Measurements from ENCODE around the gene ADGRG7. TPM values are rescaled to one million over a fixed set of nuclear protein-coding genes. Genes with fewer than 3 reads are reported as not detected.
A peak's percentile ranks its signal among the peaks of the same experiment; 100 is the strongest.

The ADGRG7 gene
- polyA plus RNA-seq, 1 donor (not counting 4 experiments of a cell fraction or from before 2014, with no cell fraction given): 0.03 TPM

GRCh38 chr3:100703865-100704264, 94.5 kb downstream of the ADGRG7 start:
- Histone ChIP-seq H2AFZ (ENCODE audit: control insufficient read depth, low read length) (no peak overlapping the region), H3K4me1 (ENCODE audit: control insufficient read depth, extremely low read depth, insufficient read depth, low read length) (peaks cover 34% of the 10 kb centered on the region), H3K9ac (ENCODE audit: control insufficient read depth, extremely low read depth, insufficient read depth, low read length) (no peak overlapping the region), H3K9me3 (ENCODE audit: control insufficient read depth, low read depth, low read length) (no peaks in the 10 kb centered on the region), H3K36me3 (ENCODE audit: control insufficient read depth in 2 of 2, extremely low read depth in 1 of 2, insufficient read depth in 2 of 2, low read length in 2 of 2) (no peaks in the 10 kb centered on the region), H3K27ac (ENCODE audit: control insufficient read depth, insufficient read depth, low read length) (no peak overlapping the region), H3K9me1 (ENCODE audit: control insufficient read depth, extremely low read depth, insufficient read depth, low read length) (no peaks in the 10 kb centered on the region), H3K4me3 (ENCODE audit: control insufficient read depth in 2 of 3, extremely low read depth in 1 of 3, insufficient read depth in 2 of 3, low read depth in 1 of 3, low read length in 3 of 3) (no peak overlapping the region), H4K20me1 (ENCODE audit: control insufficient read depth, extremely low read depth, insufficient read depth, low read length) (no peaks in the 10 kb centered on the region), H3K79me2 (ENCODE audit: control insufficient read depth, insufficient read depth, low read length) (no peaks in the 10 kb centered on the region), H3K4me2 (ENCODE audit: control insufficient read depth, extremely low read depth, insufficient read depth, low read depth, low read length) (no peak overlapping the region), H3K27me3 (ENCODE audit: control insufficient read depth, extremely low read depth, insufficient read depth, low read length) (no peaks in the 10 kb centered on the region)
- DNase-seq (ENCODE audit: low read depth, low spot score) (no peak), FAIRE-seq (no peak)
- TF ChIP-seq CTCF (optimal IDR thresholded peaks at IDR 0.05 in 1 of 3, IDR thresholded peaks at IDR 0.05 in 1 of 3, conservative IDR thresholded peaks at IDR 0.05 in 1 of 3; ENCODE audit: extremely low read depth in 1 of 3, insufficient read depth in 2 of 3, low read length in 3 of 3) (no peak), EZH2 (IDR thresholded peaks at IDR 0.05; ENCODE audit: low read length) (no peak)
- dilution Hi-C loops (cut with MboI; ENCODE audit: extremely low pct_ligation_motif_present, low sequenced_read_pairs): no loop called here

GRCh38 chr3:100706365-100706764, 97.0 kb downstream of the ADGRG7 start:
- Histone ChIP-seq H3K4me1 (ENCODE audit: control insufficient read depth, extremely low read depth, insufficient read depth, low read length) (peaks cover 40% of the 10 kb centered on the region), H3K79me2 (ENCODE audit: control insufficient read depth, insufficient read depth, low read length) (peaks cover 16% of the 10 kb centered on the region), H3K9me1 (ENCODE audit: control insufficient read depth, extremely low read depth, insufficient read depth, low read length) (no peaks in the 10 kb centered on the region), H3K27me3 (ENCODE audit: control insufficient read depth, extremely low read depth, insufficient read depth, low read length) (no peaks in the 10 kb centered on the region), H3K9ac (ENCODE audit: control insufficient read depth, extremely low read depth, insufficient read depth, low read length) (no peak overlapping the region), H3K4me2 (ENCODE audit: control insufficient read depth, extremely low read depth, insufficient read depth, low read depth, low read length) (peak overlapping the region; percentile 43), H3K9me3 (ENCODE audit: control insufficient read depth, low read depth, low read length) (no peaks in the 10 kb centered on the region), H3K4me3 (ENCODE audit: control insufficient read depth in 2 of 3, extremely low read depth in 1 of 3, insufficient read depth in 2 of 3, low read depth in 1 of 3, low read length in 3 of 3) (no peak overlapping the region), H2AFZ (ENCODE audit: control insufficient read depth, low read length) (peak overlapping the region; percentile 45), H3K36me3 (ENCODE audit: control insufficient read depth in 2 of 2, extremely low read depth in 1 of 2, insufficient read depth in 2 of 2, low read length in 2 of 2) (no peaks in the 10 kb centered on the region), H3K27ac (ENCODE audit: control insufficient read depth, insufficient read depth, low read length) (no peak overlapping the region), H4K20me1 (ENCODE audit: control insufficient read depth, extremely low read depth, insufficient read depth, low read length) (peaks cover 2% of the 10 kb centered on the region)
- no peak for DNase-seq (ENCODE audit: low read depth, low spot score)
- FAIRE-seq: no peak
- dilution Hi-C loops (cut with MboI; ENCODE audit: extremely low pct_ligation_motif_present, low sequenced_read_pairs): no loop called here
- TF ChIP-seq EZH2 (IDR thresholded peaks at IDR 0.05; ENCODE audit: low read length): no peak
- TF ChIP-seq CTCF (optimal IDR thresholded peaks at IDR 0.05 in 1 of 3, IDR thresholded peaks at IDR 0.05 in 1 of 3, conservative IDR thresholded peaks at IDR 0.05 in 1 of 3; ENCODE audit: extremely low read depth in 1 of 3, insufficient read depth in 2 of 3, low read length in 3 of 3): no peak

Data from keratinocyte (primary cell).